C4-2B (cell line): ENCODE data around the gene NUP85.

ENCODE experiments used
- H3K27ac ChIP-seq: fragments of 450-650 bp; 2 replicates; pipeline ENCODE4 v1.5.1; 2017
- CTCF ChIP-seq: fragments of 450-650 bp; conservative IDR thresholded peaks from 2 replicates; pipeline ENCODE4 v1.5.1; 2017; ENCODE audit warnings: mild to moderate bottlenecking
- ZFX ChIP-seq: fragments of 450-650 bp; IDR thresholded peaks from 2 replicates; pipeline ENCODE4 v1.6.1; 2017

Gene NUP85

GRCh38 chr17:75267153-75267410 lies 61.6 kb downstream of the NUP85 start:
- no peak overlapping the region for H3K27ac ChIP-seq
- TF ChIP-seq ZFX: no peak
- TF ChIP-seq CTCF: no peak

GRCh38 chr17:75267411-75268232 lies 62.1 kb downstream of the NUP85 start:
- no peak overlapping the region for H3K27ac ChIP-seq
- TF ChIP-seq CTCF (no peak), ZFX (0 out of 2 replicates have a peak, but pooled peaks have one; percentile 16)

- no peak for TF ChIP-seq ZFX
- no peak for TF ChIP-seq CTCF
- H3K27ac ChIP-seq: peak overlapping the region; percentile 90
Measured at GRCh38 chr17:75269844-75270217, 64.4 kb downstream of the NUP85 start.

GRCh38 chr17:75270218-75270965 lies 64.9 kb downstream of the NUP85 start:
- TF ChIP-seq ZFX (no peak), CTCF (no peak)
- peak overlapping the region; percentile 90 for H3K27ac ChIP-seq

- peak within 1 kb of the TSS; percentile 90 for H3K27ac ChIP-seq
- TF ChIP-seq CTCF (no peak), ZFX (no peak)
Measured at GRCh38 chr17:75270966-75271232, 65.4 kb downstream of the NUP85 start, which contains the start of gene MIF4GD. MIF4GD (minus strand) TSS chr17:75271231; CDS start chr17:75270195, 1,036 bp downstream.

GRCh38 chr17:75271233-75271954 lies 65.9 kb downstream of the NUP85 start:
- peak; percentile 98 for TF ChIP-seq CTCF
- peak; percentile 76; the same call in 1 of the 2 replicates for TF ChIP-seq ZFX
- peak overlapping the region; percentile 90 for H3K27ac ChIP-seq
